ENCODE data around the gene LYPD6B. TPM values are rescaled to one million over a fixed set of nuclear protein-coding genes. Genes with fewer than 3 reads are reported as not detected.

LYPD6B gene
- total RNA-seq, 2 experiments from 2014 or later = not detected

DNA sequence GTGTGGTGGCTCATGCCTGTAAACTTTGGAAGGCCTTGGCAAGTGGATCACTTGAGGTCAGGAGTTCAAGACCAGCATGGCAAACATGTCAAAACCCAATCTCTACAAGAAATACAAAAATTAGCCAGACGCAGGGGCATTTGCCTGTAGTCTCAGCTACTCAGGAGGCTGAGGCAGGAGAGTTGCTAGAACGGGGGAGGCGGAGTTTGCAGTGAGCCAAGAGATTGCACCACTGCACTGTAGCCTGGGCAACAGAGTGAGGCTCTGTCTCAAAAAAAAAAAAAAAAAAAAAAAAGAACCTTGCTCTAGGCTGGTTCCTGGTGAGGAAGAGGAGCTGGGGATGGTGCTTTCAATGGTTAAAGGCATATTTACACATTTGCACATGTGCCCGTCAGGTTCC is 129.4 kb downstream of the LYPD6B start:
- CTCF ChIA-PET (ENCODE audit: unreplicated experiment) = no interaction called here
- Histone ChIP-seq H3K36me3 (ENCODE audit: insufficient read depth, low read length) (no peaks in the 10 kb centered on the region), H3K9me2 (ENCODE audit: insufficient read depth, low read length) (no peaks in the 10 kb centered on the region), H2AFZ (ENCODE audit: low read length) (no peak overlapping the region), H3K27ac (ENCODE audit: low read depth, low read length, poor library complexity, severe bottlenecking) (no peak overlapping the region), H3K4me2 (ENCODE audit: low read length) (no peak overlapping the region; the same call in 1 of the 2 replicates), H3K9me3 (ENCODE audit: low read length) (peaks cover 8% of the 10 kb centered on the region; the same call in 1 of the 2 replicates), H3K79me2 (ENCODE audit: insufficient read depth, low read depth, low read length) (no peaks in the 10 kb centered on the region), H4K20me1 (ENCODE audit: insufficient read depth, low read length) (no peaks in the 10 kb centered on the region), H3K4me1 (ENCODE audit: insufficient read depth, low read length, poor library complexity, severe bottlenecking) (peaks cover 21% of the 10 kb centered on the region), H3K4me3 (ENCODE audit: low read depth, low read length, poor library complexity, severe bottlenecking) (no peak overlapping the region)
- TF ChIP-seq EZH2phosphoT487 (IDR thresholded peaks at IDR 0.05; ENCODE audit: borderline replicate concordance, low read depth, low read length) = no peak
- TF ChIP-seq, protein P1, sequence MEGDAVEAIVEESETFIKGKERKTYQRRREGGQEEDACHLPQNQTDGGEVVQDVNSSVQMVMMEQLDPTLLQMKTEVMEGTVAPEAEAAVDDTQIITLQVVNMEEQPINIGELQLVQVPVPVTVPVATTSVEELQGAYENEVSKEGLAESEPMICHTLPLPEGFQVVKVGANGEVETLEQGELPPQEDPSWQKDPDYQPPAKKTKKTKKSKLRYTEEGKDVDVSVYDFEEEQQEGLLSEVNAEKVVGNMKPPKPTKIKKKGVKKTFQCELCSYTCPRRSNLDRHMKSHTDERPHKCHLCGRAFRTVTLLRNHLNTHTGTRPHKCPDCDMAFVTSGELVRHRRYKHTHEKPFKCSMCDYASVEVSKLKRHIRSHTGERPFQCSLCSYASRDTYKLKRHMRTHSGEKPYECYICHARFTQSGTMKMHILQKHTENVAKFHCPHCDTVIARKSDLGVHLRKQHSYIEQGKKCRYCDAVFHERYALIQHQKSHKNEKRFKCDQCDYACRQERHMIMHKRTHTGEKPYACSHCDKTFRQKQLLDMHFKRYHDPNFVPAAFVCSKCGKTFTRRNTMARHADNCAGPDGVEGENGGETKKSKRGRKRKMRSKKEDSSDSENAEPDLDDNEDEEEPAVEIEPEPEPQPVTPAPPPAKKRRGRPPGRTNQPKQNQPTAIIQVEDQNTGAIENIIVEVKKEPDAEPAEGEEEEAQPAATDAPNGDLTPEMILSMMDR (conservative IDR thresholded peaks at IDR 0.05; ENCODE audit: low read length) = no peak
- DNase-seq (ENCODE audit: low spot score) = no peak
- intact Hi-C loops (cut with micrococcal nuclease; ENCODE audit: unreplicated experiment) = loop anchor here (10.0 kb wide), 1 partner anchor 513 kb away; no protein-coding TSS in a partner anchor
- POLR2A ChIA-PET = interaction anchor here (0.7 to 0.8 kb wide), 3 partner anchors 15 to 1269 kb away, joined by 4 to 7 read pairs (median 4); no protein-coding TSS in a partner anchor
- BruUV-seq (replicated peaks) = no TSS peak

DNA sequence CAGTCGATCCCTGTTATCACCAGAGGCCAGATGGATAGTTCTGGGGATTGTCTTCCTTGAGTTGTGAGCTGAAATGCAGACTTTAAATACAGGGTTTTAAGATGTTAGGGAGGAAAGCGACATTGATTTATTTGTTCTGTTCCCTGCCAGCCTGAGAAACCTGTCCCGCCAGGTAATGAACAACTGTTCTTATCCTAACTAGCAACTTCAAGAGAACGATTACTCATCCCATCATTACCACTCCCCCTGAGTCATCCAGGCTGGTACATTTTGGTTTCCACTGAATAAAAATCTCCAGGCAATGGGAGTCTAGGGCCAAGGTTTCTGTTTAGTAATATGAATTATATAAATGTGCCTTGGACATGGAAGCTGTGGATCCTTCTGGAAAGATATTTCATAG is 131.2 kb downstream of the LYPD6B start:
- Histone ChIP-seq H3K9me3 (ENCODE audit: low read length) (peaks cover 8% of the 10 kb centered on the region; the same call in 1 of the 2 replicates), H3K36me3 (ENCODE audit: insufficient read depth, low read length) (no peaks in the 10 kb centered on the region), H2AFZ (ENCODE audit: low read length) (no peak overlapping the region), H3K79me2 (ENCODE audit: insufficient read depth, low read depth, low read length) (no peaks in the 10 kb centered on the region), H3K4me3 (ENCODE audit: low read depth, low read length, poor library complexity, severe bottlenecking) (no peak overlapping the region), H4K20me1 (ENCODE audit: insufficient read depth, low read length) (no peaks in the 10 kb centered on the region), H3K9me2 (ENCODE audit: insufficient read depth, low read length) (no peaks in the 10 kb centered on the region), H3K27ac (ENCODE audit: low read depth, low read length, poor library complexity, severe bottlenecking) (no peak overlapping the region), H3K4me1 (ENCODE audit: insufficient read depth, low read length, poor library complexity, severe bottlenecking) (peaks cover 7% of the 10 kb centered on the region), H3K4me2 (ENCODE audit: low read length) (no peak overlapping the region)
- DNase-seq (ENCODE audit: low spot score) = no peak
- CTCF ChIA-PET (ENCODE audit: unreplicated experiment) = no interaction called here
- no peak for TF ChIP-seq EZH2phosphoT487 (IDR thresholded peaks at IDR 0.05; ENCODE audit: borderline replicate concordance, low read depth, low read length)
- TF ChIP-seq, protein P1 (conservative IDR thresholded peaks at IDR 0.05; ENCODE audit: low read length) = no peak
- intact Hi-C loops (cut with micrococcal nuclease; ENCODE audit: unreplicated experiment) = loop anchor here (10.0 kb wide), 1 partner anchor 515 kb away; no protein-coding TSS in a partner anchor
- POLR2A ChIA-PET = interaction anchor here (1.7 kb wide), 1 partner anchor 9 kb away, joined by 3 read pairs; no protein-coding TSS in a partner anchor
- BruUV-seq (replicated peaks) = no TSS peak

DNA sequence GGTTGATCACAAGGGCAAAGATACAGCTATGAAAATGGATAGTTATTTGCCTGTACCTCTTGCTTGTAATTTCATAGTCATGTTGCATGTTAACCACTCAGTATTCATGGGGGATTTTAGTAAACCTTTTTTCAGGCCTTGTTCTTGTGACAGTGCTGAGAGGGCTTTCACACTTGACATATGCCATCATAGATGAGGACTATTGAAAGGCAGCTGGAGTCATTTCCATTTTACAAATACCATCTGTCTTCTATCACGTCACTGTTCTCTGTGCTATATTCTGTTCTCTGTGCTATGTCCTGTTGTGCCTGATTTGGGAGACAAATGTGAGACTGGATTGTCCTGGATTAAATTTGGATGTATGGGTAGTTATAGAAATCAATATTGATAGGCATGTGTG is 131.7 kb downstream of the LYPD6B start:
- Histone ChIP-seq H3K27ac (ENCODE audit: low read depth, low read length, poor library complexity, severe bottlenecking) (no peak overlapping the region), H2AFZ (ENCODE audit: low read length) (no peak overlapping the region), H3K4me3 (ENCODE audit: low read depth, low read length, poor library complexity, severe bottlenecking) (no peak overlapping the region), H3K4me2 (ENCODE audit: low read length) (no peak overlapping the region), H3K36me3 (ENCODE audit: insufficient read depth, low read length) (no peaks in the 10 kb centered on the region), H3K4me1 (ENCODE audit: insufficient read depth, low read length, poor library complexity, severe bottlenecking) (peaks cover 7% of the 10 kb centered on the region), H3K79me2 (ENCODE audit: insufficient read depth, low read depth, low read length) (no peaks in the 10 kb centered on the region), H3K9me3 (ENCODE audit: low read length) (peaks cover 8% of the 10 kb centered on the region; the same call in 1 of the 2 replicates), H3K9me2 (ENCODE audit: insufficient read depth, low read length) (no peaks in the 10 kb centered on the region), H4K20me1 (ENCODE audit: insufficient read depth, low read length) (no peaks in the 10 kb centered on the region)
- BruUV-seq (replicated peaks) = no TSS peak
- ChIA-PET POLR2A (interaction anchor here (0.6 to 1.9 kb wide), 3 partner anchors 8 to 382 kb away, joined by 3 to 7 read pairs (median 4); no protein-coding TSS in a partner anchor), CTCF (ENCODE audit: unreplicated experiment) (no interaction called here)
- DNase-seq (ENCODE audit: low spot score) = no peak
- intact Hi-C loops (cut with micrococcal nuclease; ENCODE audit: unreplicated experiment) = no loop called here
- no peak for TF ChIP-seq EZH2phosphoT487 (IDR thresholded peaks at IDR 0.05; ENCODE audit: borderline replicate concordance, low read depth, low read length)
- TF ChIP-seq, protein P1 (conservative IDR thresholded peaks at IDR 0.05; ENCODE audit: low read length) = no peak
